Stimulated activated CD8-positive, alpha-beta memory T cell treated with anti-CD3 and anti-CD28 coated beads, Interleukin-15, amount 100 ng/mL, for 48 hours (primary cell): ENCODE results near the gene CYTIP.
"Not testable (repeated sequence)": the region's sequence is repeated elsewhere in the genome, so short reads cannot be mapped to it uniquely, and the experiment has no call there.

Source experiments
- DNase-seq, 2 donors: peaks; one replicate each; pipeline ENCODE4 v3.0.0-alpha.2; 2020; ENCODE audit warnings: low read depth in 2 of 2

CYTIP gene

GRCh38 chr2:157424374-157424773 is 19.5 kb downstream of the CYTIP start:
- no peak for DNase-seq

GRCh38 chr2:157421964-157422363 is 21.9 kb downstream of the CYTIP start:
- no peak for DNase-seq

GRCh38 chr2:157421331-157421944 is 22.5 kb downstream of the CYTIP start:
- no peak for DNase-seq

GRCh38 chr2:157420771-157421323 is 23.0 kb downstream of the CYTIP start:
- no peak for DNase-seq

- DNase-seq = no peak
Observed at GRCh38 chr2:157419031-157419575, 24.8 kb downstream of the CYTIP start.

- DNase-seq = no peak
Observed at GRCh38 chr2:157418239-157418641, 25.6 kb downstream of the CYTIP start.

GRCh38 chr2:157415591-157416101 is 28.2 kb downstream of the CYTIP start:
- no peak for DNase-seq

- no peak for DNase-seq
Observed at GRCh38 chr2:157414050-157414449, 29.8 kb downstream of the CYTIP start.

- peak in 1 of 2 donors; percentile 46 for DNase-seq
Observed at GRCh38 chr2:157413326-157414035, 30.4 kb downstream of the CYTIP start.

GRCh38 chr2:157411624-157412336 is 32.1 kb downstream of the CYTIP start:
- no peak for DNase-seq

GRCh38 chr2:157405398-157405797 is 38.5 kb downstream of the CYTIP start:
- DNase-seq = not testable (repeated sequence)

GRCh38 chr2:157404363-157404762 is 39.5 kb downstream of the CYTIP start:
- DNase-seq = peak; percentile 32 to 37

- DNase-seq = not testable (repeated sequence)
Observed at GRCh38 chr2:157402801-157403485, 40.9 kb downstream of the CYTIP start.

- no peak for DNase-seq
Observed at GRCh38 chr2:157395811-157396210, 48.1 kb downstream of the CYTIP start.

- DNase-seq = no peak
Observed at GRCh38 chr2:157394928-157395327, 49.0 kb downstream of the CYTIP start.

- no peak for DNase-seq
Observed at GRCh38 chr2:157393348-157393747, 50.5 kb downstream of the CYTIP start.

- DNase-seq = no peak
Observed at GRCh38 chr2:157388827-157389226, 55.1 kb downstream of the CYTIP start.

GRCh38 chr2:157386747-157387146 is 57.1 kb downstream of the CYTIP start:
- no peak for DNase-seq

- no peak for DNase-seq
Observed at GRCh38 chr2:157386247-157386646, 57.6 kb downstream of the CYTIP start.

- DNase-seq = no peak
Observed at GRCh38 chr2:157377861-157378260, 66.0 kb downstream of the CYTIP start.

GRCh38 chr2:157376041-157376440 is 67.8 kb downstream of the CYTIP start:
- DNase-seq = no peak
